Ovary (tissue), 3 donors: Measurements from ENCODE around the gene COL8A1.

ENCODE experiments used
- CTCF ChIP-seq, 3 donors: fragments of 450-650 bp in 2 of 3; fragments of 200-600 bp in 1 of 3; IDR thresholded peaks; one replicate each; pipeline versions ENCODE4 v1.5.1 to v1.8.0; 2016 to 2022; ENCODE audit warnings: antibody characterized with exemption in 3 of 3, mild to moderate bottlenecking in 1 of 3
- EP300 ChIP-seq: sonication (generic); formaldehyde crosslinking; IDR thresholded peaks from one replicate; pipeline ENCODE4 v1.6.1; 2017; ENCODE audit warnings: antibody characterized with exemption
- POLR2A ChIP-seq: fragments of 450-650 bp; IDR thresholded peaks from one replicate; pipeline ENCODE4 v1.6.1; 2017; ENCODE audit warnings: antibody characterized with exemption, mild to moderate bottlenecking, moderate library complexity
- donor health status: DM: no; HTN: no; CAD: no.

DNA sequence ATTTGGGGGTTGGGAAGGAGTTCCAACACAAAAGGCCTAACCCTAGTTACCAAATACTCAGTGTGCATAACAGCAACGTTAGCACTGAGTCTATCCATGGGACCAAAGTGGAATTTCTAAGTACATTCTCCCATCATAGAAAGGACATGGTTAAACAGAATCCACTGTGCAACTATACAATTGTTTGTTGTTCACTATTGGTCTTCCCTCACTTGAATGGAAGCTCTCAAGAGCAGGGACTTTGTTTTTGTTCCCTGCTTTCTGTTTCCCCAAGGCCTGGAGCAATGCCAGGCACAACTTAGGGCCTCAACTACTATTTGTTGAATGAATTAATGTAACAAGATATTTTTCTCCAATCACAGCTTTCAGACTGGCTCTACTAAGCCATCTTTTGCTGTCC lies 25.6 kb downstream of the COL8A1 start:
- no peak for TF ChIP-seq CTCF (IDR thresholded peaks at IDR 0.05)
- TF ChIP-seq EP300: no peak
- TF ChIP-seq POLR2A: no peak
